SK-N-SH (cell line): Measurements from ENCODE around the gene POC1B. TPM values are rescaled to one million over a fixed set of nuclear protein-coding genes. Genes with fewer than 3 reads are reported as not detected.

Experiments used
- CTCF ChIA-PET: fragments of 300-600, 350-600 bp; formaldehyde crosslinking; extraction: SDS; loops from one replicate; lab custom pipeline; 2021; lab: Yijun Ruan, JAX
- POLR2A ChIA-PET: fragments of 350-600 bp; sonication (Branson Sonifier 250); formaldehyde crosslinking; extraction: SDS; loops from one replicate; lab custom pipeline; 2020; ENCODE audit warnings: antibody characterized with exemption, inconsistent platforms; lab: Yijun Ruan, JAX
- DNase-seq: peaks from one replicate; pipeline ENCODE4 v3.0.0; 2012
- H2AFZ ChIP-seq: fragments of 200-600 bp; sonication (generic); 2 replicates; pipeline ENCODE4 v1.8.1; 2016; ENCODE audit warnings: antibody characterized with exemption, mild to moderate bottlenecking, low read depth
- H3F3A ChIP-seq: fragments of 200-600 bp; sonication (generic); replicated peaks from 2 replicates; pipeline ENCODE3; 2016; ENCODE audit warnings: antibody characterized with exemption, mild to moderate bottlenecking; ENCODE audit not compliant: insufficient read depth
- H3K27ac ChIP-seq, 2 experiments: fragments of 200-500 bp in 1 of 2; fragments of 200-600 bp in 1 of 2; sonication (Bioruptor generic) in 1 of 2; sonication (generic), shearing (Covaris generic) in 1 of 2; 2 replicates each; pipeline versions ENCODE4 v1.5.1 to v1.6.1; 2014 to 2016; ENCODE audit warnings: low read depth in 2 of 2, inconsistent platforms in 1 of 2, low read length in 1 of 2, mild to moderate bottlenecking in 1 of 2, mixed read lengths in 1 of 2
- H3K27me3 ChIP-seq: fragments of 200-600 bp; sonication (generic), shearing (Covaris generic); 2 replicates; pipeline ENCODE4 v1.6.1; 2016; ENCODE audit warnings: mixed run types; ENCODE audit not compliant: insufficient read depth
- H3K36me3 ChIP-seq, 2 experiments: fragments of 200-500 bp in 1 of 2; fragments of 200-600 bp in 1 of 2; sonication (Bioruptor generic) in 1 of 2; sonication (generic) in 1 of 2; replicated peaks in 1 of 2; 2 replicates each; pipeline versions ENCODE3 to v1.5.1; 2014 to 2016; ENCODE audit warnings: low read length in 1 of 2, mild to moderate bottlenecking in 1 of 2; ENCODE audit not compliant: insufficient read depth in 2 of 2, control insufficient read depth in 1 of 2
- H3K4me1 ChIP-seq, 2 experiments: fragments of 200-500 bp in 1 of 2; fragments of 200-600 bp in 1 of 2; sonication (Bioruptor generic) in 1 of 2; sonication (generic), shearing (Covaris generic) in 1 of 2; 2 replicates each; pipeline versions ENCODE4 v1.5.1 to v1.6.1; 2014 to 2016; ENCODE audit warnings: low read depth in 1 of 2, low read length in 1 of 2, mixed run types in 1 of 2; ENCODE audit not compliant: insufficient read depth in 2 of 2, control insufficient read depth in 1 of 2
- H3K4me2 ChIP-seq: fragments of 200-600 bp; sonication (generic), shearing (Covaris generic); 2 replicates; pipeline ENCODE4 v1.6.1; 2017; ENCODE audit warnings: mixed run types
- H3K4me3 ChIP-seq, 2 experiments: fragments of 200-500 bp in 1 of 2; fragments of 200-600 bp in 1 of 2; sonication (Bioruptor generic) in 1 of 2; sonication (generic), shearing (Covaris generic) in 1 of 2; 2 replicates each; pipeline versions ENCODE4 v1.5.1 to v1.8.1; 2014 to 2016; ENCODE audit warnings: low read depth in 2 of 2, inconsistent platforms in 1 of 2, low read length in 1 of 2, mild to moderate bottlenecking in 1 of 2, mixed read lengths in 1 of 2, moderate library complexity in 1 of 2
- H3K79me2 ChIP-seq: fragments of 200-600 bp; sonication (generic); 2 replicates; pipeline ENCODE4 v1.8.1; 2017; ENCODE audit warnings: mild to moderate bottlenecking; ENCODE audit not compliant: insufficient read depth
- H3K9ac ChIP-seq: fragments of 200-600 bp; sonication (generic); 2 replicates; pipeline ENCODE4 v1.6.1; 2017; ENCODE audit warnings: mixed run types
- H3K9me2 ChIP-seq: fragments of 200-600 bp; sonication (generic); 2 replicates; pipeline ENCODE4 v1.6.1; 2017; ENCODE audit warnings: mixed run types
- H3K9me3 ChIP-seq: fragments of 200-600 bp; sonication (generic); 2 replicates; pipeline ENCODE4 v1.6.1; 2017; ENCODE audit warnings: mixed run types, mild to moderate bottlenecking, moderate library complexity
- H4K20me1 ChIP-seq: fragments of 200-600 bp; sonication (generic); 2 replicates; pipeline ENCODE4 v1.6.1; 2017; ENCODE audit warnings: mild to moderate bottlenecking, mixed run types; ENCODE audit not compliant: insufficient read depth
- CHD2 ChIP-seq: fragments of 150-350 bp; IDR thresholded peaks from 2 replicates; pipeline ENCODE4 v1.6.1; 2018; ENCODE audit warnings: low read length; ENCODE audit not compliant: partially characterized antibody
- EZH2phosphoT487 ChIP-seq: fragments of 200-600 bp; sonication (generic); IDR thresholded peaks from 2 replicates; pipeline ENCODE4 v1.6.1; 2017; ENCODE audit warnings: low read depth, mixed run types, mild to moderate bottlenecking, antibody characterized with exemption, moderate library complexity, borderline replicate concordance
- FOXJ3 ChIP-seq: sonication (generic); formaldehyde crosslinking; IDR thresholded peaks from 2 replicates; pipeline ENCODE4 v1.5.1; 2020; ENCODE audit warnings: mild to moderate bottlenecking, missing genetic modification reagents
- GATA2 ChIP-seq: sonication (generic); formaldehyde crosslinking; IDR thresholded peaks from 2 replicates; pipeline ENCODE4 v1.5.0; 2020; ENCODE audit warnings: mild to moderate bottlenecking, missing genetic modification reagents
- JUND ChIP-seq: IDR thresholded peaks from 2 replicates; pipeline ENCODE4 v1.4.0; 2012
- MAX ChIP-seq: IDR thresholded peaks from 2 replicates; pipeline ENCODE4 v1.4.0; 2012; ENCODE audit warnings: low read depth
- NFIC ChIP-seq: IDR thresholded peaks from 2 replicates; pipeline ENCODE4 v1.4.0; 2012; ENCODE audit warnings: borderline replicate concordance
- PBX3 ChIP-seq: IDR thresholded peaks from 2 replicates; pipeline ENCODE4; 2012
- RAD21 ChIP-seq: IDR thresholded peaks from 2 replicates; pipeline ENCODE4 v1.6.1; 2012; ENCODE audit warnings: mild to moderate bottlenecking, low read length
- RFX5 ChIP-seq: IDR thresholded peaks from 2 replicates; pipeline ENCODE4 v1.6.1; 2012; ENCODE audit warnings: mild to moderate bottlenecking, improper control_type of control experiment, low read length
- TCF12 ChIP-seq: IDR thresholded peaks from 2 replicates; pipeline ENCODE4 v1.4.0; 2012
- TEAD4 ChIP-seq: IDR thresholded peaks from 2 replicates; pipeline ENCODE4 v1.4.0; 2012; ENCODE audit warnings: mild to moderate bottlenecking, borderline replicate concordance; ENCODE audit not compliant: insufficient read depth
- YY1 ChIP-seq: IDR thresholded peaks from 2 replicates; pipeline ENCODE4 v1.4.0; 2012; ENCODE audit warnings: low read depth, mild to moderate bottlenecking
- WGBS: methylation state at CpG from one replicate; pipeline ENCODE4 v1.1.6; 2017; ENCODE audit warnings: low lambda C conversion rate; 5-methylcytosine and 5-hydroxymethylcytosine counted together
- polyA plus RNA-seq, 3 experiments: library from polyadenylated mRNA; depleted of rRNA; stranded (reverse); fragments of >200 nt; gene quantifications; 2 replicates each; pipeline ENCODE4 v1.2.3, GENCODE V29; 2012
- TF ChIP-seq, protein P1 (sequence below): IDR thresholded peaks from 2 replicates; pipeline ENCODE4 v1.4.0; 2012; ENCODE audit warnings: low read depth, borderline replicate concordance
- TF ChIP-seq, protein P2 (sequence below): fragments of 150-350 bp; IDR thresholded peaks from 2 replicates; pipeline ENCODE4 v1.6.1; 2016; ENCODE audit warnings: mild to moderate bottlenecking, low read depth, low read length
- TF ChIP-seq, protein P3 (sequence below): IDR thresholded peaks from 2 replicates; pipeline ENCODE4 v1.4.0; 2012; ENCODE audit warnings: low read depth, borderline replicate concordance
- TF ChIP-seq, protein P4 (sequence below): fragments of 150-350 bp; IDR thresholded peaks from 2 replicates; pipeline ENCODE4 v1.6.1; 2017; ENCODE audit warnings: antibody characterized with exemption, low read length, low read depth, borderline replicate concordance

The POC1B gene
- polyA plus RNA-seq, 1 of the 3 experiments (the other 2 are of a cell fraction): 4.0 TPM

- Histone ChIP-seq H4K20me1 (no peaks in the 10 kb centered on the region), H3K36me3 (peaks cover 12 to 15% of the 10 kb centered on the region in 2 experiments), H3K9me3 (no peaks in the 10 kb centered on the region), H3F3A (peaks cover 9% of the 10 kb centered on the region), H3K79me2 (peaks cover 59% of the 10 kb centered on the region), H3K27me3 (no peaks in the 10 kb centered on the region), H3K27ac (peak overlapping the region in 1 of 2 experiments; percentile 81; a peak in 2 of 4 replicates), H3K4me3 (peak overlapping the region; percentile 97 to 99), H3K9ac (peak overlapping the region; percentile 85), H2AFZ (peak overlapping the region; percentile 98), H3K4me2 (peak overlapping the region; percentile 96), H3K4me1 (peaks cover 12 to 26% of the 10 kb centered on the region in 2 experiments), H3K9me2 (no peaks in the 10 kb centered on the region)
- ChIA-PET POLR2A (no interaction called here), CTCF (interaction anchor here (0.8 to 11.5 kb wide), 18 partner anchors 11 to 510 kb away, joined by 3 to 172 read pairs (median 6); partner anchors contain the start of gene DUSP6)
- TF ChIP-seq GATA2 (no peak), TEAD4 (no peak), RAD21 (no peak), MAX (no peak), NFIC (no peak), RFX5 (no peak), TCF12 (no peak), YY1 (no peak), JUND (no peak), FOXJ3 (CRISPR knock-in tag) (no peak), CHD2 (no peak), EZH2phosphoT487 (no peak), PBX3 (no peak)
- TF ChIP-seq, protein P1, sequence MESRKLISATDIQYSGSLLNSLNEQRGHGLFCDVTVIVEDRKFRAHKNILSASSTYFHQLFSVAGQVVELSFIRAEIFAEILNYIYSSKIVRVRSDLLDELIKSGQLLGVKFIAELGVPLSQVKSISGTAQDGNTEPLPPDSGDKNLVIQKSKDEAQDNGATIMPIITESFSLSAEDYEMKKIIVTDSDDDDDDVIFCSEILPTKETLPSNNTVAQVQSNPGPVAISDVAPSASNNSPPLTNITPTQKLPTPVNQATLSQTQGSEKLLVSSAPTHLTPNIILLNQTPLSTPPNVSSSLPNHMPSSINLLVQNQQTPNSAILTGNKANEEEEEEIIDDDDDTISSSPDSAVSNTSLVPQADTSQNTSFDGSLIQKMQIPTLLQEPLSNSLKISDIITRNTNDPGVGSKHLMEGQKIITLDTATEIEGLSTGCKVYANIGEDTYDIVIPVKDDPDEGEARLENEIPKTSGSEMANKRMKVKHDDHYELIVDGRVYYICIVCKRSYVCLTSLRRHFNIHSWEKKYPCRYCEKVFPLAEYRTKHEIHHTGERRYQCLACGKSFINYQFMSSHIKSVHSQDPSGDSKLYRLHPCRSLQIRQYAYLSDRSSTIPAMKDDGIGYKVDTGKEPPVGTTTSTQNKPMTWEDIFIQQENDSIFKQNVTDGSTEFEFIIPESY: no peak
- TF ChIP-seq, protein P2, sequence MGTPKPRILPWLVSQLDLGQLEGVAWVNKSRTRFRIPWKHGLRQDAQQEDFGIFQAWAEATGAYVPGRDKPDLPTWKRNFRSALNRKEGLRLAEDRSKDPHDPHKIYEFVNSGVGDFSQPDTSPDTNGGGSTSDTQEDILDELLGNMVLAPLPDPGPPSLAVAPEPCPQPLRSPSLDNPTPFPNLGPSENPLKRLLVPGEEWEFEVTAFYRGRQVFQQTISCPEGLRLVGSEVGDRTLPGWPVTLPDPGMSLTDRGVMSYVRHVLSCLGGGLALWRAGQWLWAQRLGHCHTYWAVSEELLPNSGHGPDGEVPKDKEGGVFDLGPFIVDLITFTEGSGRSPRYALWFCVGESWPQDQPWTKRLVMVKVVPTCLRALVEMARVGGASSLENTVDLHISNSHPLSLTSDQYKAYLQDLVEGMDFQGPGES: no peak
- TF ChIP-seq, protein P3, sequence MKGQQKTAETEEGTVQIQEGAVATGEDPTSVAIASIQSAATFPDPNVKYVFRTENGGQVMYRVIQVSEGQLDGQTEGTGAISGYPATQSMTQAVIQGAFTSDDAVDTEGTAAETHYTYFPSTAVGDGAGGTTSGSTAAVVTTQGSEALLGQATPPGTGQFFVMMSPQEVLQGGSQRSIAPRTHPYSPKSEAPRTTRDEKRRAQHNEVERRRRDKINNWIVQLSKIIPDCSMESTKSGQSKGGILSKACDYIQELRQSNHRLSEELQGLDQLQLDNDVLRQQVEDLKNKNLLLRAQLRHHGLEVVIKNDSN: no peak
- TF ChIP-seq, protein P4, sequence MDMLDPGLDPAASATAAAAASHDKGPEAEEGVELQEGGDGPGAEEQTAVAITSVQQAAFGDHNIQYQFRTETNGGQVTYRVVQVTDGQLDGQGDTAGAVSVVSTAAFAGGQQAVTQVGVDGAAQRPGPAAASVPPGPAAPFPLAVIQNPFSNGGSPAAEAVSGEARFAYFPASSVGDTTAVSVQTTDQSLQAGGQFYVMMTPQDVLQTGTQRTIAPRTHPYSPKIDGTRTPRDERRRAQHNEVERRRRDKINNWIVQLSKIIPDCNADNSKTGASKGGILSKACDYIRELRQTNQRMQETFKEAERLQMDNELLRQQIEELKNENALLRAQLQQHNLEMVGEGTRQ: no peak
- no peak for DNase-seq
- WGBS: 67% methylated on average over 21 of the region's 21 CpGs
These were observed 1.9 kb downstream of the POC1B start for GRCh38 chr12:89523843-89524540.
